SK-N-SH (cell line): ENCODE data around the gene SPSB1. TPM values are rescaled to one million over a fixed set of nuclear protein-coding genes. Genes with fewer than 3 reads are reported as not detected.

Experiments used
- CTCF ChIA-PET: fragments of 300-600, 350-600 bp; formaldehyde crosslinking; extraction: SDS; loops from one replicate; lab custom pipeline; 2021; lab: Yijun Ruan, JAX
- POLR2A ChIA-PET: fragments of 350-600 bp; sonication (Branson Sonifier 250); formaldehyde crosslinking; extraction: SDS; loops from one replicate; lab custom pipeline; 2020; ENCODE audit warnings: antibody characterized with exemption, inconsistent platforms; lab: Yijun Ruan, JAX
- DNase-seq: peaks from one replicate; pipeline ENCODE4 v3.0.0; 2012
- H2AFZ ChIP-seq: fragments of 200-600 bp; sonication (generic); 2 replicates; pipeline ENCODE4 v1.8.1; 2016; ENCODE audit warnings: antibody characterized with exemption, mild to moderate bottlenecking, low read depth
- H3F3A ChIP-seq: fragments of 200-600 bp; sonication (generic); replicated peaks from 2 replicates; pipeline ENCODE3; 2016; ENCODE audit warnings: antibody characterized with exemption, mild to moderate bottlenecking; ENCODE audit not compliant: insufficient read depth
- H3K27ac ChIP-seq, 2 experiments: fragments of 200-500 bp in 1 of 2; fragments of 200-600 bp in 1 of 2; sonication (Bioruptor generic) in 1 of 2; sonication (generic), shearing (Covaris generic) in 1 of 2; 2 replicates each; pipeline versions ENCODE4 v1.5.1 to v1.6.1; 2014 to 2016; ENCODE audit warnings: low read depth in 2 of 2, inconsistent platforms in 1 of 2, low read length in 1 of 2, mild to moderate bottlenecking in 1 of 2, mixed read lengths in 1 of 2
- H3K27me3 ChIP-seq: fragments of 200-600 bp; sonication (generic), shearing (Covaris generic); 2 replicates; pipeline ENCODE4 v1.6.1; 2016; ENCODE audit warnings: mixed run types; ENCODE audit not compliant: insufficient read depth
- H3K36me3 ChIP-seq, 2 experiments: fragments of 200-500 bp in 1 of 2; fragments of 200-600 bp in 1 of 2; sonication (Bioruptor generic) in 1 of 2; sonication (generic) in 1 of 2; replicated peaks in 1 of 2; 2 replicates each; pipeline versions ENCODE3 to v1.5.1; 2014 to 2016; ENCODE audit warnings: low read length in 1 of 2, mild to moderate bottlenecking in 1 of 2; ENCODE audit not compliant: insufficient read depth in 2 of 2, control insufficient read depth in 1 of 2
- H3K4me1 ChIP-seq, 2 experiments: fragments of 200-500 bp in 1 of 2; fragments of 200-600 bp in 1 of 2; sonication (Bioruptor generic) in 1 of 2; sonication (generic), shearing (Covaris generic) in 1 of 2; 2 replicates each; pipeline versions ENCODE4 v1.5.1 to v1.6.1; 2014 to 2016; ENCODE audit warnings: low read depth in 1 of 2, low read length in 1 of 2, mixed run types in 1 of 2; ENCODE audit not compliant: insufficient read depth in 2 of 2, control insufficient read depth in 1 of 2
- H3K4me2 ChIP-seq: fragments of 200-600 bp; sonication (generic), shearing (Covaris generic); 2 replicates; pipeline ENCODE4 v1.6.1; 2017; ENCODE audit warnings: mixed run types
- H3K4me3 ChIP-seq, 2 experiments: fragments of 200-500 bp in 1 of 2; fragments of 200-600 bp in 1 of 2; sonication (Bioruptor generic) in 1 of 2; sonication (generic), shearing (Covaris generic) in 1 of 2; 2 replicates each; pipeline versions ENCODE4 v1.5.1 to v1.8.1; 2014 to 2016; ENCODE audit warnings: low read depth in 2 of 2, inconsistent platforms in 1 of 2, low read length in 1 of 2, mild to moderate bottlenecking in 1 of 2, mixed read lengths in 1 of 2, moderate library complexity in 1 of 2
- H3K79me2 ChIP-seq: fragments of 200-600 bp; sonication (generic); 2 replicates; pipeline ENCODE4 v1.8.1; 2017; ENCODE audit warnings: mild to moderate bottlenecking; ENCODE audit not compliant: insufficient read depth
- H3K9ac ChIP-seq: fragments of 200-600 bp; sonication (generic); 2 replicates; pipeline ENCODE4 v1.6.1; 2017; ENCODE audit warnings: mixed run types
- H3K9me2 ChIP-seq: fragments of 200-600 bp; sonication (generic); 2 replicates; pipeline ENCODE4 v1.6.1; 2017; ENCODE audit warnings: mixed run types
- H3K9me3 ChIP-seq: fragments of 200-600 bp; sonication (generic); 2 replicates; pipeline ENCODE4 v1.6.1; 2017; ENCODE audit warnings: mixed run types, mild to moderate bottlenecking, moderate library complexity
- H4K20me1 ChIP-seq: fragments of 200-600 bp; sonication (generic); 2 replicates; pipeline ENCODE4 v1.6.1; 2017; ENCODE audit warnings: mild to moderate bottlenecking, mixed run types; ENCODE audit not compliant: insufficient read depth
- CHD2 ChIP-seq: fragments of 150-350 bp; IDR thresholded peaks from 2 replicates; pipeline ENCODE4 v1.6.1; 2018; ENCODE audit warnings: low read length; ENCODE audit not compliant: partially characterized antibody
- FOSL2 ChIP-seq: IDR thresholded peaks from 2 replicates; pipeline ENCODE4 v1.4.0; 2012; ENCODE audit warnings: low read depth, mild to moderate bottlenecking, moderate library complexity, borderline replicate concordance
- FOXJ3 ChIP-seq: sonication (generic); formaldehyde crosslinking; IDR thresholded peaks from 2 replicates; pipeline ENCODE4 v1.5.1; 2020; ENCODE audit warnings: mild to moderate bottlenecking, missing genetic modification reagents
- FOXM1 ChIP-seq: IDR thresholded peaks from 2 replicates; pipeline ENCODE4 v1.4.0; 2012; ENCODE audit warnings: low read depth, mild to moderate bottlenecking
- JUND ChIP-seq: IDR thresholded peaks from 2 replicates; pipeline ENCODE4 v1.4.0; 2012
- MEF2A ChIP-seq: IDR thresholded peaks from 2 replicates; pipeline ENCODE4 v1.4.0; 2012; ENCODE audit warnings: low read depth, borderline replicate concordance
- MXI1 ChIP-seq: IDR thresholded peaks from 2 replicates; pipeline ENCODE4 v1.6.1; 2012; ENCODE audit warnings: mild to moderate bottlenecking, low read depth, low read length, improper control_type of control experiment
- NRF1 ChIP-seq: IDR thresholded peaks from 2 replicates; pipeline ENCODE4 v1.6.1; 2012; ENCODE audit warnings: low read depth, mild to moderate bottlenecking, low read length
- RAD21 ChIP-seq: IDR thresholded peaks from 2 replicates; pipeline ENCODE4 v1.6.1; 2012; ENCODE audit warnings: mild to moderate bottlenecking, low read length
- RCOR1 ChIP-seq: fragments of 150-350 bp; IDR thresholded peaks from 2 replicates; pipeline ENCODE4 v1.6.1; 2017; ENCODE audit warnings: antibody characterized with exemption, low read length
- SIN3A ChIP-seq: IDR thresholded peaks from 2 replicates; pipeline ENCODE4 v1.6.1; 2012; ENCODE audit warnings: low read depth, mild to moderate bottlenecking, low read length, moderate library complexity, borderline replicate concordance
- SMC3 ChIP-seq: IDR thresholded peaks from 2 replicates; pipeline ENCODE4 v1.6.1; 2012; ENCODE audit warnings: low read depth, low read length, improper control_type of control experiment
- TCF12 ChIP-seq: IDR thresholded peaks from 2 replicates; pipeline ENCODE4 v1.4.0; 2012
- YY1 ChIP-seq: IDR thresholded peaks from 2 replicates; pipeline ENCODE4 v1.4.0; 2012; ENCODE audit warnings: low read depth, mild to moderate bottlenecking
- WGBS: methylation state at CpG from one replicate; pipeline ENCODE4 v1.1.6; 2017; ENCODE audit warnings: low lambda C conversion rate; 5-methylcytosine and 5-hydroxymethylcytosine counted together
- polyA plus RNA-seq, 3 experiments: library from polyadenylated mRNA; depleted of rRNA; stranded (reverse); fragments of >200 nt; gene quantifications; 2 replicates each; pipeline ENCODE4 v1.2.3, GENCODE V29; 2012
- TF ChIP-seq, protein P1 (sequence below): IDR thresholded peaks from 2 replicates; pipeline ENCODE4 v1.4.0; 2012; ENCODE audit warnings: low read depth, borderline replicate concordance

Gene SPSB1
- polyA plus RNA-seq, 1 of the 3 experiments (the other 2 are of a cell fraction): 9.2 TPM

DNA sequence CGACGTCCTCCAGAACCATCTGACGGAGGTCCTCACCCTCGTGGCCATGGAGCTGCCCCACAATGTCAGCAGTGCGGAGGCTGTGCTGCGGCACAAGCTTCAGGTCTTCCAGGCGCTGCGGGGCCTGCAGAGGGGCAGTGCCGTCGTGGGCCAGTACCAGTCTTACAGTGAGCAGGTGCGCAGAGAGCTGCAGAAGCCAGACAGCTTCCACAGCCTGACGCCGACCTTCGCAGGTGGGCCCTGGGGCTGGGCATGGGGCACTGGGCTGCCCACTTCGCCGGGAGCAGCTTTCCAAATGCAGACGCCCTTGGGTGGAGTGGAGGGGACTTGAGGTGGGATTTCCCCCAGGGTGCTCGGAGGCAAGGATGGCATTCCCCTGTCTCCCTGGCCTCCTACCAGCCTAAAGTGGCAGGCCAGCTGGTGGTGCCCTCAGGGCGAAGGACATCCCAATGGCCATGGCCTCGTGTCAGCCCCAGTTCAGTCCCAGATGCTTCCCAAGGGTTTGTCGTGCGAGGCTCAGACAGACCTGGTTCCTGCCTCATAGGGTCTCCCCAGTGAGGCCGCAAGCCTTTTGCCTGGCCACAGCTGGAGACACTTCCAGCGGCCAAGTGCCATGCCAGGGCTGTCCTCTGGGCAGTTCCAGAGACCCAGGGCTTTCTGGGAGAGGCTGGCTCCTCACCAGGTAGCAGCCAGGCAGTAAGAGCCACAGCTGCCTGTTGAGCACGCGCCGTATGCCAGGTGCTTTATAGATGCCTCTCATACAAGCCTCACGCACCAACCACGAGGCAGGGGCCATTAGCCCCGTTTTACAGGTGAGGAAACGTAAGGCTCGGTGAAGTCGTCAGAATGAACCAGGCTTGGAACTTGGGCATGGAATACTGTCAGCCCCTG is 30.4 kb upstream of the SPSB1 start:
- TF ChIP-seq FOXJ3 (CRISPR knock-in tag): no peak
- no peak for TF ChIP-seq FOXM1
- TF ChIP-seq SIN3A: no peak
- no peak for TF ChIP-seq RAD21
- no peak for TF ChIP-seq MEF2A
- no peak for TF ChIP-seq FOSL2
- no peak for TF ChIP-seq SMC3
- 85% methylated on average over 17 of the region's 33 CpGs for WGBS
- Histone ChIP-seq H2AFZ (no peak overlapping the region), H3K27ac (no peak overlapping the region), H3F3A (no peaks in the 10 kb centered on the region), H4K20me1 (0 out of 2 replicates have a peak, but pooled peaks cover 8% of the 10 kb centered on the region), H3K36me3 (peaks cover 0 to 28% of the 10 kb centered on the region in 2 experiments), H3K79me2 (peaks cover 30% of the 10 kb centered on the region), H3K9me2 (no peaks in the 10 kb centered on the region), H3K27me3 (no peaks in the 10 kb centered on the region), H3K4me1 (no peaks in the 10 kb centered on the region), H3K4me2 (no peak overlapping the region), H3K9ac (no peak overlapping the region), H3K9me3 (no peaks in the 10 kb centered on the region), H3K4me3 (no peak overlapping the region)
- CTCF ChIA-PET: interaction anchor here (0.9 to 1.6 kb wide), 4 partner anchors 8 to 233 kb away, joined by 3 to 10 read pairs (median 4); no protein-coding TSS in a partner anchor
- POLR2A ChIA-PET: no interaction called here
- no peak for DNase-seq

DNA sequence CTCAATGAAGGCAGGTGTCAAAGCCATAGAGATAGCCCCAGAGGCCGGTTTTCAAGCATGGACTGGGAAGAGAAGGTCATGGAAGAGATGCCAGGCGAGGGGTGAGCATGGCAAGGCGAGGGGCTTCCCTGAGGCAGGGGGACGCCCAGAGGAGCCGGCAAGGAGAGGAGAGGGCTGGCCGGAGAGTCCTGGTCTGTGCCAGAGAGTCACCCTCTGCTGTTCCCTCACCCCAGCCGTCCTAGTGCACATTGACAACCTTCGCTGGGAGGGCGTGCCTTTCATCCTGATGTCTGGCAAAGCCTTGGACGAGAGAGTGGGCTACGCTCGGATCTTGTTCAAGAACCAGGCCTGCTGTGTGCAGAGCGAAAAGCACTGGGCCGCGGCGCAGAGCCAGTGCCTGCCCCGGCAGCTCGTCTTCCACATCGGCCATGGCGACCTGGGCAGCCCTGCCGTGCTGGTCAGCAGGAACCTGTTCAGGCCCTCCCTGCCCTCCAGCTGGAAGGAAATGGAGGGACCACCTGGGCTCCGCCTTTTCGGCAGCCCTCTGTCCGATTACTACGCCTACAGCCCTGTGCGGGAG is 29.3 kb upstream of the SPSB1 start:
- Histone ChIP-seq H3K27ac (no peak overlapping the region), H3K9me3 (no peaks in the 10 kb centered on the region), H3F3A (no peaks in the 10 kb centered on the region), H3K4me1 (no peaks in the 10 kb centered on the region), H2AFZ (no peak overlapping the region), H3K36me3 (peaks cover 0 to 28% of the 10 kb centered on the region in 2 experiments), H4K20me1 (0 out of 2 replicates have a peak, but pooled peaks cover 8% of the 10 kb centered on the region), H3K4me2 (no peak overlapping the region), H3K9me2 (no peaks in the 10 kb centered on the region), H3K27me3 (no peaks in the 10 kb centered on the region), H3K4me3 (no peak overlapping the region), H3K9ac (no peak overlapping the region), H3K79me2 (peaks cover 25% of the 10 kb centered on the region)
- DNase-seq: no peak
- CTCF ChIA-PET: interaction anchor here (1.4 to 7.9 kb wide), 2 partner anchors 13 to 229 kb away, joined by 4 to 156 read pairs; no protein-coding TSS in a partner anchor
- TF ChIP-seq JUND (no peak), TCF12 (no peak), MXI1 (no peak), FOSL2 (no peak), FOXJ3 (CRISPR knock-in tag) (no peak), MEF2A (no peak), NRF1 (no peak), RCOR1 (no peak), YY1 (no peak), CHD2 (no peak), SIN3A (no peak)
- TF ChIP-seq, protein P1, sequence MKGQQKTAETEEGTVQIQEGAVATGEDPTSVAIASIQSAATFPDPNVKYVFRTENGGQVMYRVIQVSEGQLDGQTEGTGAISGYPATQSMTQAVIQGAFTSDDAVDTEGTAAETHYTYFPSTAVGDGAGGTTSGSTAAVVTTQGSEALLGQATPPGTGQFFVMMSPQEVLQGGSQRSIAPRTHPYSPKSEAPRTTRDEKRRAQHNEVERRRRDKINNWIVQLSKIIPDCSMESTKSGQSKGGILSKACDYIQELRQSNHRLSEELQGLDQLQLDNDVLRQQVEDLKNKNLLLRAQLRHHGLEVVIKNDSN: no peak
- 87% methylated on average over 10 of the region's 26 CpGs for WGBS
- POLR2A ChIA-PET: no interaction called here
